ENCODE results near the gene EPHA4. TPM values are rescaled to one million over a fixed set of nuclear protein-coding genes. Genes with fewer than 3 reads are reported as not detected.

Gene EPHA4
- total RNA-seq, 1 experiment from 2014 or later: 3.3 TPM

GRCh38 chr2:221608442-221608841 lies 36.3 kb upstream of the EPHA4 start:
- no peaks in the 10 kb centered on the region for H3K9me3 ChIP-seq (ENCODE audit: low read length)
- no peaks in the 10 kb centered on the region for H3K79me2 ChIP-seq (ENCODE audit: low read length)
- DNase-seq: no peak
- TF ChIP-seq EZH2phosphoT487 (IDR thresholded peaks at IDR 0.05; ENCODE audit: borderline replicate concordance, low read length): no peak
- TF ChIP-seq EZH2 (IDR thresholded peaks at IDR 0.05; ENCODE audit: low read length, unreplicated experiment): no peak
- TF ChIP-seq CTCF (conservative IDR thresholded peaks at IDR 0.05; ENCODE audit: low read depth, low read length): no peak
- no peaks in the 10 kb centered on the region for H3K4me1 ChIP-seq (ENCODE audit: insufficient read depth, low read length)
- no peak for ATAC-seq
- POLR2A ChIA-PET (ENCODE audit: unreplicated experiment): no interaction called here
- no peaks in the 10 kb centered on the region for H4K20me1 ChIP-seq (ENCODE audit: low read length)
- no peaks in the 10 kb centered on the region for H3F3A ChIP-seq (ENCODE audit: low read length, unreplicated experiment)
- H2AFZ ChIP-seq (ENCODE audit: low read length): no peak overlapping the region
- intact Hi-C loops (cut with micrococcal nuclease): no loop called here
- no TSS peak for BruUV-seq (replicated peaks)
- H3K27me3 ChIP-seq (ENCODE audit: low read length): peaks cover 38% of the 10 kb centered on the region
- no peaks in the 10 kb centered on the region for H3K9me2 ChIP-seq (replicated peaks; ENCODE audit: low read length)
- CTCF ChIA-PET: no interaction called here
- H3K36me3 ChIP-seq (ENCODE audit: low read depth, low read length): no peaks in the 10 kb centered on the region
- H3K27ac ChIP-seq (ENCODE audit: low read length): no peak overlapping the region
- H3K9ac ChIP-seq (ENCODE audit: low read length): no peak overlapping the region
- no peak overlapping the region for H3K4me2 ChIP-seq (ENCODE audit: low read length)
- H3K4me3 ChIP-seq (ENCODE audit: low read length): no peak overlapping the region

GRCh38 chr2:221606424-221606823 lies 34.3 kb upstream of the EPHA4 start:
- Histone ChIP-seq H3K4me1 (ENCODE audit: insufficient read depth, low read length) (no peaks in the 10 kb centered on the region), H3K9me3 (ENCODE audit: low read length) (no peaks in the 10 kb centered on the region), H3K9me2 (replicated peaks; ENCODE audit: low read length) (no peaks in the 10 kb centered on the region), H3K79me2 (ENCODE audit: low read length) (no peaks in the 10 kb centered on the region), H2AFZ (ENCODE audit: low read length) (no peak overlapping the region), H3K27me3 (ENCODE audit: low read length) (peaks cover 45% of the 10 kb centered on the region), H3K27ac (ENCODE audit: low read length) (no peak overlapping the region), H3K4me2 (ENCODE audit: low read length) (no peak overlapping the region), H4K20me1 (ENCODE audit: low read length) (no peaks in the 10 kb centered on the region), H3K36me3 (ENCODE audit: low read depth, low read length) (no peaks in the 10 kb centered on the region), H3K4me3 (ENCODE audit: low read length) (no peak overlapping the region), H3F3A (ENCODE audit: low read length, unreplicated experiment) (no peaks in the 10 kb centered on the region), H3K9ac (ENCODE audit: low read length) (no peak overlapping the region)
- ATAC-seq (no peak), DNase-seq (no peak)
- TF ChIP-seq EZH2 (IDR thresholded peaks at IDR 0.05; ENCODE audit: low read length, unreplicated experiment) (no peak), EZH2phosphoT487 (IDR thresholded peaks at IDR 0.05; ENCODE audit: borderline replicate concordance, low read length) (no peak), CTCF (conservative IDR thresholded peaks at IDR 0.05; ENCODE audit: low read depth, low read length) (no peak)
- BruUV-seq (replicated peaks): no TSS peak
- intact Hi-C loops (cut with micrococcal nuclease): no loop called here
- POLR2A ChIA-PET (ENCODE audit: unreplicated experiment): no interaction called here
- CTCF ChIA-PET: interaction anchor here (0.6 kb wide), 1 partner anchor 209 kb away, joined by 3 read pairs; no protein-coding TSS in a partner anchor

- no peaks in the 10 kb centered on the region for H3K9me3 ChIP-seq (ENCODE audit: low read length)
- TF ChIP-seq CTCF (conservative IDR thresholded peaks at IDR 0.05; ENCODE audit: low read depth, low read length) (no peak), EZH2 (IDR thresholded peaks at IDR 0.05; ENCODE audit: low read length, unreplicated experiment) (no peak), EZH2phosphoT487 (IDR thresholded peaks at IDR 0.05; ENCODE audit: borderline replicate concordance, low read length) (no peak)
- no peaks in the 10 kb centered on the region for H3K4me1 ChIP-seq (ENCODE audit: insufficient read depth, low read length)
- H3K79me2 ChIP-seq (ENCODE audit: low read length): no peaks in the 10 kb centered on the region
- ChIA-PET POLR2A (ENCODE audit: unreplicated experiment) (no interaction called here), CTCF (interaction anchor here (0.6 kb wide), 1 partner anchor 209 kb away, joined by 3 read pairs; no protein-coding TSS in a partner anchor)
- no peak for ATAC-seq
- peaks cover 44% of the 10 kb centered on the region for H3K27me3 ChIP-seq (ENCODE audit: low read length)
- H3F3A ChIP-seq (ENCODE audit: low read length, unreplicated experiment): no peaks in the 10 kb centered on the region
- intact Hi-C loops (cut with micrococcal nuclease): no loop called here
- H3K4me3 ChIP-seq (ENCODE audit: low read length): no peak overlapping the region
- DNase-seq: no peak
- H4K20me1 ChIP-seq (ENCODE audit: low read length): no peaks in the 10 kb centered on the region
- no peak overlapping the region for H3K9ac ChIP-seq (ENCODE audit: low read length)
- H3K4me2 ChIP-seq (ENCODE audit: low read length): no peak overlapping the region
- H3K9me2 ChIP-seq (replicated peaks; ENCODE audit: low read length): no peaks in the 10 kb centered on the region
- BruUV-seq (replicated peaks): no TSS peak
- H3K27ac ChIP-seq (ENCODE audit: low read length): no peak overlapping the region
- H2AFZ ChIP-seq (ENCODE audit: low read length): no peak overlapping the region
- no peaks in the 10 kb centered on the region for H3K36me3 ChIP-seq (ENCODE audit: low read depth, low read length)
Observed at GRCh38 chr2:221605751-221606240, 33.7 kb upstream of the EPHA4 start.
